Ramos (cell line): ENCODE measurements around the gene MICALL2.

ENCODE experiments used
- in situ Hi-C: fragments of 300-500 bp; cut with MboI; formaldehyde crosslinking; loops from one replicate; pipeline ENCODE4 v1.14.3; 2022; ENCODE audit warnings: low sequenced_read_pairs; ENCODE audit not compliant: unreplicated experiment

MICALL2 gene

GRCh38 chr7:1424041-1424440 lies 35.2 kb downstream of the MICALL2 start:
- in situ Hi-C loops: no loop called here

DNA sequence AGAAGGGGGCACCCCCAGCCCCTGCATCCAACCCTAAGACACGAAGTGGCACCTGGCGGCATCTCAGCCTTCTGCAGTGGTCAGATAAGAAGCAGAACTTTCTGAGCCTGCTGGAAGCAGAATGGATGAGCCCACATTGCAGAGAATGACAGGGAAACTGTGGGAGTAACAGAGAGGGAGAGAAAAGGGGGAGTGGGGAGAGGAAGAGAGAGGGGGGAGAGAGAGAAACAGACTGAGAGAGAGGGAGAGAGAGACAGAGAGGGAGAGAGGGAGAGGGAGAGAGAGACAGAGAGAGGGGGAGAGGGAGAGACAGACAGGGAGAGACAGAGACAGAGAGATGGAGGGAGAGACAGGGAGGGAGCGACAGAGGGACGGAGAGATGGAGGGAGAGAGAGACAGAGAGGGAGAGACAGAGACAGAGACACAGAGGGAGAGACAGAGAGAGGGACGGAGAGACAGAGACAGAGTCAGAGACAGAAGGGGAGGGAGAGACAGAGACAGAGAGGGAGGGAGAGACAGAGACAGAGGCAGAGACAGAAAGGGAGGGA lies 35.9 kb downstream of the MICALL2 start:
- in situ Hi-C loops: no loop called here

DNA sequence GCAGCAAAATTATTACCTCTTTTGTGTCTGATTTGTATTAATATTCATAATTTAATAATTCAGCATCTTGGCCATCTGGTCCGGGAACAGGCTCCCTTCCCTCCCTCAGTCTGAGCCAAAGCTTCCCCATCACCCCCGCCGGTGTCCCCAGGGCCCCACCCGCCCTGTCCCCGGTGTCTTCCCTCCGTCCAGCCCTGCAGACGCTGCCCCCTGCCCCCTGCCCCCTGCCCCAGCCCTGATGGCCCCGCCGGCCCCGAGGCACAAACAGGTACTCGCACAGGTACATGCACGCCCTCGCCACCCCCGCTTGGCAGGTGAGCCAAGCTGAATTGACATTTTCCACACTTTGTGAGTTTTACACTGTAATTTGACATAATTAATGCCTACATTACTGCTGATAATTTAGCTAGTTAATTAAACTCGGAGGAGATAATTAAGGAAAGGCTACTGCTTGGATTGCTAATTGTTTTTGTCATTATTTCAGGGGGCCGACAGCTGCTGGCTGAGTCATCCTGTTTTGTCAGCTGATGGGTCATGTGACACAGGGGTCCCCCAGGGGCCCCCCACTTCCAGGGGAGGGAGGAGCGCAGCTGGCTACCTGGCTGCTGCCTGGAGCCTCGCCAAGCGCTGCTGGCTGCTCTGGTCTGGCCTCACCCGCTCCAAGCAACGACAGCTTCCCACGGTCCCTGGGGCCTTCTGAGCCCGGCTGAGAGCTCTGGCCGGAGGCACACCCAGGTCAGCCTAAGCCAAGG lies 36.6 kb downstream of the MICALL2 start:
- in situ Hi-C loops: no loop called here

- in situ Hi-C loops: no loop called here
Observed at GRCh38 chr7:1421946-1422345, 37.3 kb downstream of the MICALL2 start.

DNA sequence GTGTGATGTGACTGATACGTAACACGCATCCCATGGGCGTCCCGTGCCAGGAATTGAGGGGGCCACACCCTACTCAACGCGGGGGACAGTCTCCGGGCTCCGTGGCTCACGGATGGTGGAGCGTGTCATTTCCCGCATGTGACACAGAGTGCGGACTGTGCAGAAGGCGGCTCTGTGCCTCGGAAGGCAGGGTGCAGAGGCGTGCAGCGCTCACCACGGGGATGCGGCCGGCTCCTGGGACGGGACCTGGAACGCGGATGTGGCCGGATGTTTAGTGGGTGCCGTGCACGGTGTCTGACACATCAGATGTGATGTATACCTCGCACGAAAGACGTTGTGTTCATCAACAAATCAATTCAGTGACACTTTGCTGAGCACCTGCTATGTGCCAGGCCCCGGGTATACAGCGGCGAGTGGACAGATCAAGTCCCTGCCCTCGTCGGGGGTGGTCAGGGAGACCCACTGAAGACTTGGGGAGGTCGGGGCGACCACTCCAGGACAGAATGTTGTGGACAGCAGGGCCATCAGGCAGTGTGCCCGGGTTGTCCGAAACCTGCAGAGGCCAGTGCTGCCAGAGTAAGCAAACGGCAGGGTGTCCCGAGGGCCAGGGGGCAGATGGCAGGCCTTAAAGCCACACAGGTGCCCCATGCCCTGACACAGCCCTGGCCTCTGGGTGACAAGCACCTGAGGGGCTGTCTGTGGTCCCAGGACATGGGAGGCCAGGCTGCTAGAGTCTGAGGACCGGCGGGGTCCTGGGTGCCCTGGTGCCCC lies 38.1 kb downstream of the MICALL2 start:
- in situ Hi-C loops: no loop called here

DNA sequence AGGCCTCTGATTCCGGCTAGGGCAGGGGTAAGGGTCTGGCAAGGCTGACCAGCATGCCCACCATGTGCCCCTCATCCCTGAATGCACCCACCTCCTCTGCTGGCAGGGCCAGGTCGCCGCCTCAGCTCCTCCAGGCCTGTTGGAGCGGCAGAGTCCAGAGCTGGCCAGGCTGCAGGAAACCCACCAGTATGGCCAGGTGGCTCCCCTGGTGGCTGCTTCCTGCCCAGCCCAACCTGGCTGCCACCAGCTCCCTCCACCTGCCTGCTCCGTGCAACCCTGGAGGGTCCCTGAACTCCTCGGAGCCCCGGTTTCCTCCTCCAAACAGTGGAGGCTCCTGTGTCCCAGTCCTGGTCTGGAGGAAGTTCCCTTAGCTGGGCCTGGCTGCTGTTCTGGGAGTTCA lies 39.6 kb downstream of the MICALL2 start:
- in situ Hi-C loops: no loop called here

DNA sequence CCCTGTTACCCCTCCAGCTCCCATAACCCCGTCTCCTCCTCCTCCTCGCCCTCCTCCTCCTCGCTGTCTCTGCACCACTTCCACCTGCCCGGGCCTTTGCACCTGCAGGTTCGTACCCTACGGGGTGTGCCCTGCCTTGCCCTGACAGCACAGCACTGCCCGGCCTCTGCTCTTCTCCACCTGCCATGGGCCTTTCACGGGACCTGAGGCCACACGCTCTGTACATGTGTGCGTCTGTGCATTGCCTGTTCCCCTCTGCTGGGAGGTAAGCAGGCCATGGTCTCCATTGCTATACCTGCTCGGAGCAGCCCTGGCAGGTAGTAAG lies 40.0 kb downstream of the MICALL2 start:
- in situ Hi-C loops: no loop called here

- in situ Hi-C loops: no loop called here
Observed at GRCh38 chr7:1418505-1419309, 40.6 kb downstream of the MICALL2 start.

DNA sequence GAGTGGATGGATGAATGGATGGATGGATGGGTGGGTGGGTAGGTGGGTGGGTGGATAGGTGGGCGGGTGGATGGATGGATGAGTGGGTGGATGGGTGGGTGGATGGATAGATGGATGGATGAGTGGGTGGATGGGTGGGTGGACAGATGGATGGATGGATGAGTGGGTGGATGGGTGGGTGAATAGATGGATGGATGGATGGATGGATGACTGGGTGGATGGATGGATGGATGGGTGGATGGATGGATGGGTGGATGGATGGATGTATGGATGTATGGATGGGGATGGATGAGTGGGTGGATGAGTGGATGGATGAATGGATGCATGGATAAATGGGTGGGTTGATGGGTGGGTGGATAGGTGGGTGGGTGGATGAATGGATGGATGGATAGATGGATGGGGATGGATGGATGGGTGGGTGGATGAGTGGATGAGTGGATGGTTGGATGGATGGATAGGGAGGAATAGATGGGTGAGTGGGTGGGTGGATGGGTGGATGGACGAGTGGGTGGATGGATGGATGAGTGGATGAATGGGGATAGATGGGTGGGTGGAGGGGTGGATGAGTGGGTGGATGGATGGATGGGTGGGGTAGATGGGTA lies 43.8 kb downstream of the MICALL2 start:
- in situ Hi-C loops: no loop called here

GRCh38 chr7:1413936-1414639 lies 45.2 kb downstream of the MICALL2 start:
- in situ Hi-C loops: no loop called here

DNA sequence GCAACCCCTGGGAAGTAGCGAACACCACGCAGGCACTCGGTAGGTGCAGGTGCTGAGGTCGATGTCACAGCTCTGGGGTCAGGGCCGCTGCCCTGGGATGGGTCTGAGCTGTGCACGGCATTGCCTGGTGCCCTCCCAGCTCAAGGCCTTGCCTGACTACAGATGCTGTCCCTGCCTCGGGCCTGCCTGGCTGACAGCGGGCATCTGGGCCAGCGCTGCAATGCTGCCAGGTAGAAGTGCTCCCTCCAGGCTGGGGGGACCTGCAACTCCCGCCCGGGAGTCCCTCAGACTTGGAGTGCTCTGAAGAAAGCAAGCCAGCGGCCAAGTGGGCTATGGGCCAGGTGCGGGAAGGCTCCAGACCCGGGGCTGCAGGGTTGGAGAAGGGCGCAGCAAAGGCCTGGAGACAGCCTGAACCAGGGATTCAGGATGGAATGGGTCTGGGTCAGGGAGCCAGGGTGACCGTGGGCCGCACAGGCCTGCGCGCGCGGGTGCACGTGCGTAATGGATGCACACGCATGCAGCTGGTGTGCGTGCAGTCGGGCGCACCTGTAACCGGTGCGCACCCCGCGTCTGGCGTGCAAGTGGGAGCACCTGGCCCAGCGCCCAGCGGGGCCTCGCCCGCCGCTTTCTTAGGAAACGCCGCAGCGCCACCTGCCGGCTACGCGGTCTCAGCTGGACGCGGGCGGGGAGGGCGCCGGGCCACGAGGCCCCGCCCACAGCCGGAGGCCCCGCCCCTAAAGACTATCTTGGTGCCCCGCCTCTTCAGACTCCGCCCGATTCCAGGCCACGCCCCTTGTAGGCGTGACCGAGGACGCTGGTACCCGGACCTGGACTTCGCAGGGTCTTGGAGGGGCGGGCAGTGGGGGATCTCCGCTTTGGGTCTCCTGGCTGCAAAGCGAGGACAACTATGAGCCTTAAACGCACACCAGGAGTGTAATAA lies 46.7 kb downstream of the MICALL2 start:
- in situ Hi-C loops: no loop called here

DNA sequence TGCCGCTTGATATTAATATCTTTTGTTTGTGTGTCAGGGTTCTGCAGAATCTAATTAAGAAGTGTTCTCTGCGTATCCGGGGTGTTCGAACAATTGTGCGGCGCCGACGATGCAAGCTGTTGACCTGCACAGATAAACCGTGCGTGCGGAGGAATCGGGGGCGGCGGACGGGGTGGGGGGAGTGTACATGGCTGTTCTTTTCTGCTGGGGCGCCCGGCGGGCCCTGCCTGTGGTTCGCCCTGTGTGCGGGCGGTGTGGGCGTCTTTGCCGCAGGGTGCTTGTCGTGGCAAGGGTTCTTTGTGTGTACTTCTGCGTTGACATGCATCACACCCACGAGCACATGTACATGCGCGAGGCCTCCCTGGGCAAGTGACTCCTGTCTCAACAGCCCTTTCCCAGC lies 47.9 kb downstream of the MICALL2 start:
- in situ Hi-C loops: no loop called here

DNA sequence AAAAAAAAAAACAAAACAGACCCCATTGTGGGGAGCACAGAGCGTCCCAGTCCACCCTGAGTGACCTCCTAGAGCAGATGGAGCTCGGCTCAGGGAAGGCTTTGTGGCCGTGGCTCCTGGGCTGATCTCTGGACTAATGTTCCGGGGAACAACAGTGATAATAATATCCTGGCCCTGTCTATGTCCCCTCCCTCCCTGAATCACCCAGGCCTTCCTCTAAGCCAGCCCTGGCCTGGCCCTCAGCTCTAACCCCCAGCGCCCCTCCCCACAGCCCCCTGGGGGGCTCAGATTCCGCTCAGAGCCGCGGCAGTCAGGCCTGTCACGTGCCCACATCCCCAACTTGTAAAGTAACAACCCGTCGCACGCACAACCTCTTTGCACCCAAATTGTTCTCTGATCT lies 48.3 kb downstream of the MICALL2 start:
- in situ Hi-C loops: no loop called here

- in situ Hi-C loops: no loop called here
Observed at GRCh38 chr7:1409555-1409954, 49.7 kb downstream of the MICALL2 start.

DNA sequence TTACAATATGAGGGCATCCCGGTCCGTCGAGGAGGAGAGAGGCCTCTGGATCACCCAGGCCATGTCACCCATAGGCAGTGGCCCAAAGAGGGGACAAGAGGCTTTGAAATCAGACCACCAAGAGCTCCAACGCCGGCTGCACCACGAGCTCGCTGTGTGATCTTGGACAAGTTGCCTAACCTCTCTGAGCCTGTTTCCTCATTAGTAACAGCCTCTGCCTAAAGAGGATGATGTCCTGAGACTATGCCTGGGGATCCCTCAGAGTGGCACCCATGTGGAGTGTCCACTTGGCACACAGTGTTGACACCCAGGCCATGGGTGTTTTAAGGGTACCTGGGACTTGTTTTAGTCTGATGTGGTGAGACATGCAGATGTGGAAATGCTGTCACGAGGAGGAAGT lies 50.8 kb downstream of the MICALL2 start:
- in situ Hi-C loops: no loop called here

DNA sequence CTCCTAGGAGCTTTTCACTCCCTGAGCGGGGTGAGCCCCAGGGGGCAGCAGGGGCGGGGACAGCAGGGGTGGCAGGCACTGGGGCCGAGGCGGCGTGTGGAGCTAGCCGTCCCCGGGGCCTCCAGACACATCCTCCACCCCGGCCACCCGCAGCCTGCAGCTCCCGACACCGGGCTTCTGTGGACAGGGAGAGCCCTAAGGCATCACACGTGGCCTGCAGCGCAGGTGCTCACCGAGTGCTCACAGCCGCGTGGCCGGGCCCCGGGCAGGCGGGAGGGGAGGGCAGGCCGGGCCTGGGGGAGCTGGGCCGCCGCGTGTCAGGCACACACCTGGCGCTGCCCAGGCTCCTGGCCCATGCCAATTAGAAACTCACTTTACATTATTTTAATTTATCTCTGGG lies 51.4 kb downstream of the MICALL2 start:
- in situ Hi-C loops: no loop called here

GRCh38 chr7:1404898-1405548 lies 54.2 kb downstream of the MICALL2 start:
- in situ Hi-C loops: no loop called here

DNA sequence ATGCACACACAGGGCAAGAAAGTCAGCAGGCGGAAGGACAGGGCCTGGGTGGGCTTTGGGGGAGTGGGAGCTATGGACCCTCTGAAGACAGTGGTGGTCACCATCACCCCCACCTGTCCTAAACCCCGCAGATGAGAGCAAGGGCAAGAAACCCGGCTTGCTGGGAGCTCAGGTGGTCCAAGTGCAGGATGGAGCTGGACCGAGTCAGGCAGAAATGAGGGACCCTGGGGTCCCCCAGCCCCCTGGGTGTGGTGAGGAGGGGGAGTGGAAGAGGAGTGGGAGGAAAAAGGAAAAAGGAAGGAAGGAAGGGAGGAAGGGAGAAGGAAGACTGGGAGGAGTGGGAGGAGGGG lies 54.8 kb downstream of the MICALL2 start:
- in situ Hi-C loops: no loop called here
